Measurements from ENCODE around the gene ADGRV1. TPM values are rescaled to one million over a fixed set of nuclear protein-coding genes. Genes with fewer than 3 reads are reported as not detected.

ADGRV1 gene
- total and polyA plus RNA-seq, 9 of the 15 experiments (the other 6 are each of a cell fraction or from before 2014, with no cell fraction given): 21.7 to 156 (median 58.2) TPM

GRCh38 chr5:90991201-90991600 lies 432.6 kb downstream of the ADGRV1 start:
- BruUV-seq (replicated peaks): no TSS peak
- Histone ChIP-seq H3K9me3 (replicated peaks; ENCODE audit: control insufficient read depth, insufficient read depth, low read depth, low read length) (no peaks in the 10 kb centered on the region), H3K4me3 (no peak overlapping the region), H4K20me1 (replicated peaks; ENCODE audit: control insufficient read depth, insufficient read depth, low read length) (no peaks in the 10 kb centered on the region), H3K9me1 (ENCODE audit: control insufficient read depth, insufficient read depth, low read length) (no peaks in the 10 kb centered on the region), H3K27me3 (ENCODE audit: control insufficient read depth in 2 of 2, insufficient read depth in 2 of 2, low read length in 2 of 2) (no peaks in the 10 kb centered on the region), H3K9ac (ENCODE audit: insufficient read depth in 1 of 2, low read depth in 2 of 2, low read length in 2 of 2) (no peak overlapping the region), H3K27ac (ENCODE audit: extremely low read depth, low read depth, low read length) (no peak overlapping the region), H3K36me3 (ENCODE audit: control insufficient read depth, insufficient read depth, low read length) (peaks cover 4% of the 10 kb centered on the region; the same call in 2 of the 3 replicates), H3K4me1 (replicated peaks in 1 of 2; ENCODE audit: control insufficient read depth in 2 of 2, insufficient read depth in 2 of 2, low read length in 2 of 2) (no peaks in the 10 kb centered on the region), H3K79me2 (ENCODE audit: control insufficient read depth, insufficient read depth, low read length) (no peaks in the 10 kb centered on the region), H3K4me2 (ENCODE audit: insufficient read depth, low read length) (no peak overlapping the region), H2AFZ (ENCODE audit: low read depth, low read length) (no peak overlapping the region)
- no peak for TF ChIP-seq TFAM (CRISPR knock-in tag; conservative IDR thresholded peaks at IDR 0.05)
- TF ChIP-seq CEBPG (CRISPR knock-in tag; IDR thresholded peaks at IDR 0.05): no peak
- TF ChIP-seq CEBPG (tag; conservative IDR thresholded peaks at IDR 0.05 in 1 of 2, IDR thresholded peaks at IDR 0.05 in 1 of 2): peak; percentile 47 to 83; a peak in 3 of 4 replicates
- TF ChIP-seq NCOA4 (IDR thresholded peaks at IDR 0.05; ENCODE audit: partially characterized antibody): no peak
- TF ChIP-seq ZBTB9 (CRISPR knock-in tag; IDR thresholded peaks at IDR 0.05): no peak
- TF ChIP-seq CEBPB (tag; IDR thresholded peaks at IDR 0.05): peak; percentile 82
- no peak for TF ChIP-seq ERF (CRISPR knock-in tag; IDR thresholded peaks at IDR 0.05)
- no peak for TF ChIP-seq STAT5A (IDR thresholded peaks at IDR 0.05; ENCODE audit: borderline replicate concordance, low read length)
- TF ChIP-seq HOMEZ (CRISPR knock-in tag; IDR thresholded peaks at IDR 0.05): no peak
- TF ChIP-seq THRB (CRISPR knock-in tag; conservative IDR thresholded peaks at IDR 0.05): no peak
- DNase-seq (ENCODE audit: extremely low read depth in 1 of 4, low spot score in 3 of 4) (no peak), FAIRE-seq (no peak), ATAC-seq (no peak)
- 75% methylated on average over 1 of the region's 1 CpG for WGBS (ENCODE audit: insufficient coverage, low coverage, missing lambda C conversion rate)
- intact Hi-C loops (cut with micrococcal nuclease) (no loop called here), in situ Hi-C loops (cut with MboI) (no loop called here)
- CTCF ChIA-PET (ENCODE audit: low intra/inter-chr PET ratio): no interaction called here
- POLR2A ChIA-PET: interaction anchor here (0.5 to 1.1 kb wide), 2 partner anchors 9 kb away, joined by 3 to 4 read pairs; no protein-coding TSS in a partner anchor

Data from K562 (cell line).